Measurements from ENCODE around the gene GUF1. TPM values are rescaled to one million over a fixed set of nuclear protein-coding genes. Genes with fewer than 3 reads are reported as not detected.

The GUF1 gene
- total RNA-seq, 1 donor from 2014 or later, result 24.7 TPM

DNA sequence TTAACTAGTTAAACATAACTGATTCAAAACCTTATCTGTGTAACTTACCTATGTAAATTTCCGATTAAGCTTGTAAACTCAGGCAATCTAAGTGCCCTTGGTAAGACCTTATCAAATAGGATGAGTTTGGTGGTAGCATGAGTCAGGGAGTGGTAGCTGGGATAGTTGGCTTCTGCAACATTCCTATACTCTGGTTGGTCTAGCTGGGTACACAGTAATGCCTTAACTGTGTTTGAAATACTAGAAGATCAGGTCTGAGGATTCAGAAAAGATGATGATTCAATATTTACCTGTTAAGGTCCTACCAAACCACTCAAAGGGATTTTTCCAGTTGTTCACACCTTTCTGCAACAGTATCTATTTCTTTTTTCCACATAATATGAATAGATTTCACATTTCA, 32.1 kb upstream of the GUF1 start:
- Histone ChIP-seq H3K79me2 (ENCODE audit: insufficient read depth, low read length) (no peaks in the 10 kb centered on the region), H3K9me3 (ENCODE audit: insufficient read depth, low read depth, low read length) (no peaks in the 10 kb centered on the region), H3K4me3 (ENCODE audit: insufficient read depth, low read depth, low read length) (no peak overlapping the region), H3K4me1 (ENCODE audit: insufficient read depth, low read length) (no peaks in the 10 kb centered on the region), H3K4me2 (ENCODE audit: low read length) (no peak overlapping the region), H3K36me3 (ENCODE audit: insufficient read depth, low read length) (no peaks in the 10 kb centered on the region), H3K27me3 (ENCODE audit: insufficient read depth, low read length) (no peaks in the 10 kb centered on the region), H3K9ac (ENCODE audit: low read length) (no peak overlapping the region), H3K27ac (ENCODE audit: low read depth, low read length) (no peak overlapping the region), H4K20me1 (ENCODE audit: insufficient read depth, low read length) (no peaks in the 10 kb centered on the region), H2AFZ (ENCODE audit: low read depth, low read length) (no peak overlapping the region)
- FAIRE-seq (no peak), DNase-seq (ENCODE audit: low read depth) (no peak)
- no peak for TF ChIP-seq CTCF (IDR thresholded peaks at IDR 0.05; ENCODE audit: insufficient read depth, low read depth, low read length)
- TF ChIP-seq EZH2 (IDR thresholded peaks at IDR 0.05; ENCODE audit: insufficient read depth, low read length), result no peak
- Mint-ChIP-seq H3K36me3 (ENCODE audit: low read depth, unreplicated experiment) (no peaks in the 10 kb centered on the region), H3K4me1 (ENCODE audit: low read depth, unreplicated experiment) (peaks cover 2% of the 10 kb centered on the region), H3K4me3 (ENCODE audit: unreplicated experiment) (no peak overlapping the region), H3K9me3 (ENCODE audit: unreplicated experiment) (peaks cover 3% of the 10 kb centered on the region), H3K27ac (ENCODE audit: unreplicated experiment) (no peak overlapping the region), H3K27me3 (ENCODE audit: low read depth, unreplicated experiment) (no peaks in the 10 kb centered on the region)

GRCh38 chr4:44651425-44651824, 26.8 kb upstream of the GUF1 start, which contains the start of gene YIPF7:
Gene YIPF7, minus strand, starts transcription at chr4:44651625. Its CDS starts 1,525 bp downstream, at chr4:44650100.
- no peaks in the 10 kb centered on the region for H3K4me1 ChIP-seq (ENCODE audit: insufficient read depth, low read length)
- no peak within 1 kb of the TSS for H3K4me3 Mint-ChIP-seq (ENCODE audit: unreplicated experiment)
- no peak within 1 kb of the TSS for H3K9ac ChIP-seq (ENCODE audit: low read length)
- TF ChIP-seq CTCF (IDR thresholded peaks at IDR 0.05; ENCODE audit: insufficient read depth, low read depth, low read length) (no peak), EZH2 (IDR thresholded peaks at IDR 0.05; ENCODE audit: insufficient read depth, low read length) (no peak)
- no peaks in the 10 kb centered on the region for H3K36me3 ChIP-seq (ENCODE audit: insufficient read depth, low read length)
- no peaks in the 10 kb centered on the region for H3K27me3 ChIP-seq (ENCODE audit: insufficient read depth, low read length)
- no peaks in the 10 kb centered on the region for H4K20me1 ChIP-seq (ENCODE audit: insufficient read depth, low read length)
- no peak within 1 kb of the TSS for H3K27ac ChIP-seq (ENCODE audit: low read depth, low read length)
- no peaks in the 10 kb centered on the region for H3K9me3 ChIP-seq (ENCODE audit: insufficient read depth, low read depth, low read length)
- H3K27me3 Mint-ChIP-seq (ENCODE audit: low read depth, unreplicated experiment), result no peaks in the 10 kb centered on the region
- H3K4me2 ChIP-seq (ENCODE audit: low read length), result no peak within 1 kb of the TSS
- H3K36me3 Mint-ChIP-seq (ENCODE audit: low read depth, unreplicated experiment), result no peaks in the 10 kb centered on the region
- H2AFZ ChIP-seq (ENCODE audit: low read depth, low read length), result no peak within 1 kb of the TSS
- no peaks in the 10 kb centered on the region for H3K79me2 ChIP-seq (ENCODE audit: insufficient read depth, low read length)
- H3K9me3 Mint-ChIP-seq (ENCODE audit: unreplicated experiment), result no peaks in the 10 kb centered on the region
- no peak within 1 kb of the TSS for H3K4me3 ChIP-seq (ENCODE audit: insufficient read depth, low read depth, low read length)
- peaks cover 8% of the 10 kb centered on the region for H3K4me1 Mint-ChIP-seq (ENCODE audit: low read depth, unreplicated experiment)
- DNase-seq (ENCODE audit: low read depth), result no peak
- H3K27ac Mint-ChIP-seq (ENCODE audit: unreplicated experiment), result no peak within 1 kb of the TSS
- no peak for FAIRE-seq

- Mint-ChIP-seq H3K9me3 (ENCODE audit: unreplicated experiment) (no peaks in the 10 kb centered on the region), H3K4me3 (ENCODE audit: unreplicated experiment) (no peak overlapping the region), H3K27me3 (ENCODE audit: low read depth, unreplicated experiment) (no peaks in the 10 kb centered on the region), H3K4me1 (ENCODE audit: low read depth, unreplicated experiment) (peaks cover 8% of the 10 kb centered on the region), H3K27ac (ENCODE audit: unreplicated experiment) (no peak overlapping the region), H3K36me3 (ENCODE audit: low read depth, unreplicated experiment) (no peaks in the 10 kb centered on the region)
- Histone ChIP-seq H3K9ac (ENCODE audit: low read length) (no peak overlapping the region), H4K20me1 (ENCODE audit: insufficient read depth, low read length) (no peaks in the 10 kb centered on the region), H3K27me3 (ENCODE audit: insufficient read depth, low read length) (no peaks in the 10 kb centered on the region), H3K79me2 (ENCODE audit: insufficient read depth, low read length) (no peaks in the 10 kb centered on the region), H3K9me3 (ENCODE audit: insufficient read depth, low read depth, low read length) (no peaks in the 10 kb centered on the region), H2AFZ (ENCODE audit: low read depth, low read length) (no peak overlapping the region), H3K4me2 (ENCODE audit: low read length) (no peak overlapping the region), H3K27ac (ENCODE audit: low read depth, low read length) (no peak overlapping the region), H3K4me1 (ENCODE audit: insufficient read depth, low read length) (no peaks in the 10 kb centered on the region), H3K4me3 (ENCODE audit: insufficient read depth, low read depth, low read length) (no peak overlapping the region), H3K36me3 (ENCODE audit: insufficient read depth, low read length) (no peaks in the 10 kb centered on the region)
- DNase-seq (ENCODE audit: low read depth), result no peak
- no peak for TF ChIP-seq EZH2 (IDR thresholded peaks at IDR 0.05; ENCODE audit: insufficient read depth, low read length)
- TF ChIP-seq CTCF (IDR thresholded peaks at IDR 0.05; ENCODE audit: insufficient read depth, low read depth, low read length), result no peak
- FAIRE-seq, result no peak
Observed at GRCh38 chr4:44652002-44652401, 26.2 kb upstream of the GUF1 start.
